Vagina (tissue), 2 donors: ENCODE data around the gene DENND1A.

Source experiments
- POLR2A ChIP-seq, 2 donors: fragments of 450-650 bp; IDR thresholded peaks; one replicate each; pipeline ENCODE4 v1.6.1; 2017; ENCODE audit warnings: antibody characterized with exemption in 2 of 2, mild to moderate bottlenecking in 2 of 2, moderate library complexity in 2 of 2
- POLR2AphosphoS5 ChIP-seq, 2 donors: sonication (generic); formaldehyde crosslinking; IDR thresholded peaks; one replicate each; pipeline ENCODE4 v1.9.0; 2017; ENCODE audit warnings: antibody characterized with exemption in 2 of 2, mild to moderate bottlenecking in 2 of 2, low read depth in 1 of 2; ENCODE audit not compliant: insufficient read depth in 1 of 2

DNA sequence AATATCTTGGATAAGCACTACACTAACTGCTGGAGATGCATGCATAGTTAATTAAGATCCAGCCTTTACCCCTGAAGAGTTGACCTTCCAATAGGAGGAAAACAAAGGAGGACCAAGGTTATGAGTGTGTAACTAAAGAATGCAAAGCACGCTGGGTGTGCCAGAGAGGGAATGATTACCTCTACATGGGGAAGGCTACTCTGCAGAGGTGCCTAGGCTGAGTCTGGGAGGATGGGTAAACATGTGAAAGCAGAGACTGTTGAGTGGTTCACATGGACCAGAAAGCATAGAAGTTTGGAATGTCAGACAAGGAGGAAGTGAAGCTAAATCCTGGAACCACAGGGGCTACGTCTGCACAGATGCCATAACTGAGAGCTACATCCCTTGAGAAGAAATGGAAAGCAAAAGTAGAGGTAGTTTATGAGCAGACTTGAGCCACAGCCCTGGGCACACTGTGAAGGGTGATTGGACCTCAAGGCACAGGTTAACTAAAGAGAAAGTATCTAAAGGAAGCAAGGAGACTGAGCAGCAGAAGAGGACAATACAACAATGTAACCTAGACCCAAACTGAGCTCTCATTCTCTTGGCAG, 176.2 kb downstream of the DENND1A start:
- TF ChIP-seq POLR2A (IDR thresholded peaks at IDR 0.05) (no peak), POLR2AphosphoS5 (IDR thresholded peaks at IDR 0.05; ENCODE audit: insufficient read depth in 1 of 2, low read depth in 1 of 2) (no peak)
